HG02884 (cell line): ENCODE results near the gene MRPL53.
"Not testable (repeated sequence)": the region's sequence is repeated elsewhere in the genome, so short reads cannot be mapped to it uniquely, and the experiment has no call there.

Experiments
- ATAC-seq: cut with Tn5 transposase; IDR thresholded peaks from one replicate; pipeline ENCODE4 v1.9.1; 2021; ENCODE audit warnings: mild to moderate bottlenecking, moderate library complexity; ENCODE audit not compliant: unreplicated experiment

MRPL53 gene

DNA sequence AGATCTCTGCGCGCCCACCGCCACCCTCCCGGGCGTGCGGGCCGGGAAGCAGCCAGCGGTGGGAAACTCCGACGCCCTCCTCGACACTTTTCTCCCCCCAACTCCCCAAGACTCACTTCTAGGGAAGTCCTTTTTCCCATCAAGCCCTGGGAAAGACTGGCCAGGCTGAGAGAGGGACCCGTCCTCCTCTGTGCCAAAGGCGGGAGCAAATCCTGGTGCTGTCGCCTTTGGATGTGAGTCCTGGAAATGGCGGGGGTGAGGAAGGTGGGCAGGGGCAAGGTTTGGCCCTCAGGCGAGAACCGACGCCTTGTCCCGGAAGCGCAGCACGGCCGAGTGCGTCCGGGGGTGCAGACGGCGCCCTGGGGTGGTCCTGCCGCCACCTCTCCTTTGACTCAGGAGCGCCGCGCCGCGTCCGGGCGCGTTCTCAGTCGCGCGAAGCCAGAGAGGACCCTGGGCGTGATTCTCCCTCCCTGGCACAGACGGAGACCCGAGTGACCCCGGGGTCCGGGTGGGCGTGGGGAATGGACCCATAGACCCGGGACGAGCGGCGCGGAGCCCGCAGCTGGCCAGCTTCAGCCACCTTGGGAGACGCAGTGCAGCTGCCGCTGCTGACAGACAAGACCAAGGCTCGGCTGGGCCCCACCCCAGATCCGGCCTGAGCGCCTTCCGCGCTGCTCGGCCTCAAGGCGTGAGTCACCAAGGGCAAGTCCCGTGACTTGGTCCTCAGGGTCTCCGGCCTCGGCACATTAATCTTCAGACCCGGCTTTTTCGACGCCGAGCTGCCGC, 30.4 kb upstream of the MRPL53 start:
- peak; percentile 34 for ATAC-seq

DNA sequence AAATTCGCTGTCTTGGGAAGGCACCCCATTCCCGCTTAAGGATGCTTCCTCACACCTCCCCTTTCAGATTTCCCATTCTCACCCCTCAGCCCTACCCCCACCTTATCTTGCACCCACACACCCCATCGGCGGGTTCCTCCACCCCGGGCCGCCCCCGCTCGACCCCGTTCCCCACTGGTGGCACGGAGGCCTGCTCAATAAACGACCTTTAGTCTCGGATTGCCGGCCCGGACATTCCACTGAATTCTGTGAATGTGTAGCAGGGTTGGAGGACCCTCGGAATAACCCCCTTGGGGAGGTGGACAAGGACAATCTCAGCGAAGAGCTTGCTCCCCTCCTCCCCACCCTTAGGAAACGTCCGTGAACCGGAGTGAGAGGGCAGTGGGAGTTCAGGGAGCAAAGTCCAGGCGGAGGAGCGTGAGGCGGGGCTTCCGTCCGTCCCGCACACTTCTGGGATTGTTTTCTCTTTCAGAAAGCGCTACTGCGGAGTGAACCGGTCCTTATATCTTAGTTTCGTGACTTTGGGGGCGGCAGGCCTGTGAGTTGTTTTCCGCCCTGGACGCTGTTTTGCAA, 29.8 kb upstream of the MRPL53 start:
- no peak for ATAC-seq

DNA sequence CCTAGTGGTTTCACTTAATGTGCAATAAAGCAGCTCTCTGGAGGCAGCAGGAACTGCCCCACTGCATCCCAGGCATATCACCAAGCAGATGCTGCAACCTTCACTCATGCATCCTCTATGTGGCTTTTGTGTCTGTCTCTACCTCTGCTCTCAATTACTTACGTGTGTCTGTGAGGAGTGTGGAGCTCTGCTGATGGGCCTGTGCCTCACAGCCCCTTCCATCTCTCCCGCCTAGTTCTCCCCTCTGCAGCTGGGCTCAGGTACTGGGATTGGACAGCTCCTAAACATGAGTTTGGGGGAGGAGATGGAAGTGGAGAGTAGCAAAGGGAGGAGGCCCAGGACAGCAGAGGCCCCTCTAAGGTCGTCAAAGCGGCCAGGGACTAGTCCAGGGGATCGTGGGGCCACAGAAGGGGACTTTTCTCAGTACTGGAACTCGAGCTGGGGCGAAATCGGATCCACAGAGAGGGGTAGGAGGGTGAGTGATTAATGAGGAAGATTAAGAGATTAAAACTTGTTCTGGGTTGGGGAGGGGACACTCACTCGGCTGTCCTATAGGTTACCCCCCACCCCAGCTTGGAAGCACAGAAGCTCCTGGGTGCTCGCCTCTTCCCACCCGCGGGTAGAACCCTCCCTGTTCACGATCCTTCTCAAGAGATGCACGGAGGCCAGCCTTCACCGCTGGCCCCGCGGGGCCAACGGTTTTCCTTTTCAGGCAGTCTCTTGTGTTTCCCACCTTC, 29.0 kb upstream of the MRPL53 start:
- ATAC-seq: no peak

DNA sequence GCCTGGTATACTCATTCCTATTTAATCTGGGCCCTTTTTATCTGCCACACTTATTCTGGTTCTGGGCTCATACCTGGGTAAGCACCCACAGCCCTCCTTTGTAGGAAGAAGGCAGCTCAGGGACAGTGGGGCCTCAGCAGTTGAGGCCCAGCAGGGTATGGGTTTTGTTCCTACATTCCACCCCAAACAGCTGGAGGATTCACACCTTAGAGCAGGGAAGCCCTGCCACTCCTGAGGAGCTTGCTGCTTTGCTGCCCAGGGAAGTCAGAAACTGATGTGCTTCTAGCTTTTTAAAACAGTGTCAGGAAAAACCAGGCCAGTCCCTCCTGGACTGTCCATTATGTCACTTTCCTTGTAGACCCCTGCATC, 28.1 kb upstream of the MRPL53 start:
- ATAC-seq: no peak

DNA sequence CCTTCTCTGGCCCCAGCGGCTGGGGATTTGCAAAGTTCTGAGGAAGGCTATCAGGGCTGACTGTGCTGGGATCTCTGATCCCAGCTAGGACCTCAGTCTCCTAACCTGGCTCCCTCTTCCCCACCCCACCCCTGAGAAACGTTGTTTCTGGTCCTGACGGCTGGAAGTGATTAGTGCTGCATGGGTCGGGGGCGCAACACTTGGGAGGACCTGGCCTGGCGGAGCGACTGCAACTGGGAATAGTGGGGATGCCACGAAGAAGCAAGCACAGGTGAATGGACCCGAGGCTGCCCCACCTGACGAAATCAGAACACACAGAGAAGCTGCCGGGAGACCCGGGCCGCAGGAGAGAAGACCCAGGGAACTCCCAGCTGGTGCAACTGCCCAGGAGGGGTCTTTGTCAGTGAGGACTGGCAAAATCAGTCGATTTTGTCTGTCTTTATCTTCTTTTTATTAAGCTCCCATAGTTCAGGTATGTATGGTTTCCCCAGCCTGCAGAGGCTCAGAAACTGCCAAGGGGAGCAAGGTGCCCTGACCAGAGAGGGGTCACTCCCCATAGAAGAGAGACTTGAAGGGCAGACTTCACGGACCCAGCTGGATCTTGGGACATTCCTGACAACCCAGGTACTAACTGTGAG, 27.6 kb upstream of the MRPL53 start:
- ATAC-seq: no peak

DNA sequence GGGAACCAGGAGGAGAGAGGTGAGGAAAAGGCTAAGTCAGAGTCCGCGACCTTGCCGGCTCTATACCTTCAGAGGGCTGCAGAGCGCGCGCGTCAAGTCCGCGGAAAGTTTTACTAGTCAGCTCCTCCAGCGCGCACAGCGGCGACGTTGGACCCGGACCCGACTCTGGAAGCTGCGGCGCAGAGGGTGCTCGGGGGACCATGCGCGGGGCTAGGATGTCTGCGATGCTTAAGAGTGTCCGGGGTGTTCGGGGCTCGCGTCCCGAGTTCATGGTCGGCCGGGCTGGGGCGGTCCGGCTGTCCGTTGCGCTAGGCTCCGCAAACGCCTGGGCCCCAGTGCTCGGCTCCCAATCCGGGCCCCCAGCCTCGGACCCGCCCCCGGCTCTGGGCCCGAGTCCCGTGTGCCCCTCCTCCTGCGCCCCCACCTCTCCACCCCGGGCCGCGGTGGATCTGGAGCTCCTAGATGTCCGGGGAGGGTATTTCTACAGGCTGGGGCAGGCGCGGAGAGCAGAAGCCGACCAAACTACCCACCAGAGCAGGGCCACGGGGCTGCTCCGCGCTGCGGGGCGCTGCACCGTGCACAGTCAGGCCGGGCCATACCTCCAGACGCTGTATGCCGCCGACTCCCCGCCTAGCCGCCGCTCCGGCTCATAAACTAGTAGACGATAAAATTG, 26.9 kb upstream of the MRPL53 start, which contains the start of gene LBX2:
TSS of gene LBX2 (minus strand) at position 337 of the 673 bp plus-strand sequence. CDS start at position 271, 66 bp downstream.
- ATAC-seq: no peak

DNA sequence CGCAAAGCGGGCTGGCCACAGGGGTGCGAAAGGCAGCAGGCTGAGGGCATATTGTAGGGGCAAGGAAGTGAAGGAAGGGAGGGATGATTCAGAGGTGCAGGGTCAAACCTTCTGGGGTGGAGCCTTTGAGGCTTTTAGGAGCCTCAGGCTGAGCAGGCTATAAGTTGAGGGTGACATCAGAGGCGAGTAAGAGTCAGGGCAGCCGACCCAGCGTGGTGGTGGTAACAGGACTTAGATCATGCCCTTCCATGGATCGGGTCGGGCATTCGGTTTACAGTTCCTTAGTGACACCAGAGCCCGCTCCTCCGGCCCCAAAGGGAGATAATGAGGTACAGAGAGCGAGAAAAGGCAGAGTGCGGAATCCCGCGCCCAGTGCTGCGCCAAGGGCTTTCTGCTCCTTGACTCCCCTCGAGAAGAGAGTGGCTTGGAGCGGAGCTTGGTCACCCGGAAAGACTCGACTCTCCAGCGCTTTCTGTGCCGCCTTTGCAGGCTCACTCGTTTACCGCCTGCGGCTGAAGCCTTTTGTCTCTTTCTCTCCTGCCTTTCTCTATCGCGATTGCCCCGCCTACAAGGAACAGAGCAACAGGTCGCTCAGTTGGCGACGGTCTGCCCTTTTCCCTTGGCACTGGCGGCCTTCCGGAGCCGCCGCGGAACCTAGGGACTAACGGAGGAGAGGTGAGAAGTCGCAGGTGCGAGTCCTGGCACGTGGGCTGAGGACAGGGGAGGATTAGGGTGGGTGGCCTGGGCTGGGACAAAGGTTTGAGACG, 26.2 kb upstream of the MRPL53 start:
- ATAC-seq: no peak

DNA sequence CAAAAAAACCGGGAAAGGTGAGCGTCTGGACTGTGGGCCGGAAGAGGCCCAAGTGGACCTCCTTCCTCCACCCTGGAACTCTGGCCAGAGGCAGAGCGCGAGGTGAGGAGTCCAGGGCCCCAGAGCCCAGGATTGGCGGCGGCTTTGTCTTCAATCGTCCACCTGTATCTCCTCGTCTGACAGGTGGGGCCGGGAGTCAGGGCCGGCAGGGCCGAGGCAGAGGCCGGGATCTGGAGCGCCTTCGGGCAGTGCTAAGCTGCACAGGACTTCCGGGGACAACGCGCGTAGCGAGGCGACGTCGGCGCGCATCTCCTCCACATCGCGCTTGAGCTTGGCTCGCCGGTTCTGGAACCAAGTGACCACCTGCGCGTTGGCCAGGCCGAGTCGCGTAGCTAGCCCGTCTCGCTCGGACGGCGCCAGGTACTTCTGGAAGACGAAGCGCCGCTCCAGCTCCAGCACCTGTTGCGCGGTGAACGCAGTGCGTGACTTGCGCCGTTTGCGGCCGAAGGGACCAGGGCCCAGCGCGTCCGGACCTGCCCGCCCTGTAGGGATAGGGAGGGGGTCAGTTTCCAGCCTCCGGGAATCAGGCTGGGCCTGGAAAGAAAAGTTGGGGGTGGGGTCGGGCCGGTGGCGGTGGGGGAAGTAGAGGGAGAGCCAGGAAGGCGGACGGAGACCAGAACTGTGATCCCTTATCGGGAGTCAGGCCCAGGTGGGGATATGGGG, 25.5 kb upstream of the MRPL53 start:
- no peak for ATAC-seq

DNA sequence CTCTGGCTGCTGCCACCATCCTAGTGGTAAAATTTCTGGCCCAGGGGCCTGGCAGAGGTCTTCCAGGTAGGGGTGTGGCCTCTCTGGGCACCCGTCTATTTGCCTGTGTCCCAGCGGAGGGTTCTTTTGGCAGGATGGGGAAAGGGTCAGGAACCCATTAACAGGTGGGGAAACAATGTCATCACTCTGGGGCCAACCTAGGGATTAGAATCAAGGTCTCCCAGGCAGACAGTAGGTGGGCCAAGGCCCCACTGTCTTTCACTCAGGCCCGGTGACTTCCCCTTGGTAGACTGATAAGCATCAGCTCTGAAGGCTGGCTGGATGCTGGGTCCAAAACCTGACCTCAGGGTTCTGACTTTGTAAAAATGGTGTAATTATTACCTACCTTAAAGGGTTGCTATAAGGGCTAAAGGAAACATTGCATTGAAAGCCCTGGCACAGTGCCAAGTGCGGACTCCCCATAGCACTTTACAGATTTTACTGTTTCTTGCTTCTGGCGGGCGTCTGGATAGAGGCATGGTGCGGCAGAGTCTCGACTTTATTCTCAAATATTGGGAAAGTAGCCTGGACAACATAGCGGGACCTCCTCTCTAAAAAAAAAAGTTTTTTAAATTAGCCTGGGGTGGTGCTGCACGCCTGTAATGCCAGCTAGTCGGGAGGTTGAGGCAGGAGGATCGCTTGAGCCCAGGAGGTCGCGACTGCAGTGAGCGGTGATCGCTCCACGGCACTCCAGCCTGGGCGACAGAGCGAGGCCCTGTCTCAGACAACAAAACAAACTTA, 24.7 kb upstream of the MRPL53 start:
- no peak for ATAC-seq

DNA sequence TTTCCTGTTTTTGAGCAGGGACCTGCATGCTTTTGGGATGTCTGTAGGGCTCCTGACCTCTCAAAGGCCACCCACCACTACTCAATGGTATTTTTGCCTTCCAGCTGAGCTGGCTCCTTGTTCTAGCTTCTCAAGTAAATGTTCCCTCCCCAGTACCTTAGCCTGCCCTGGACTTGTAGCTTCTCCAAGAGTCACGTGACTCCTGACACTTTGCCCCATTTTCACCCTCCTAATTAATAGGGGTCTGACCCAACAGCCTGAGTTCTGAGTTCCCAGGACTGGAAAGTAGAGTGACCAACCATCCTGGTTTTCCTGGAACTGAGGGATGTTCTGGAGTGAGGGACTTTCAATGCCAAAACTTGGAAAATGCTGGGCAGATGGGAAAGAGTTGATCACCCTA, 23.0 kb upstream of the MRPL53 start:
- ATAC-seq: no peak

DNA sequence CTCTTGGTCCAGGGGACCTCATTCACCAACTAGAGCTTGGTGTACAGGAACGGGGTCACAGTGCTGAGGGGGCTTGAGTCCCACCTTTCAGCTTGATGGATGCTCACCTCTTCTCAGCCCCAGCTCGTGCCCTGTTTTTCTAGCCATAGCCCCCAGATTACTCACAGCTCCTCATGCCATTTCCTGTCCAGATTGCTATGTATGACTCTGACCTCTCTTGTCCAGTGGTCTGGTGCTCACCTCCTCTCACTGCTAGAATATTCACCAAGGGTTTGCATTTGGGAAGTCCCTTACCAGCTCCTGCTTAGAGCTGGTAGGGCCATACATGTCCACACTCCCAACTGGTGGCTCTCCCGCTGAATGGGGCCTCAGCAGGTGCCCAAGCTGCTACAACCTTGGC, 21.1 kb upstream of the MRPL53 start:
- ATAC-seq: no peak

DNA sequence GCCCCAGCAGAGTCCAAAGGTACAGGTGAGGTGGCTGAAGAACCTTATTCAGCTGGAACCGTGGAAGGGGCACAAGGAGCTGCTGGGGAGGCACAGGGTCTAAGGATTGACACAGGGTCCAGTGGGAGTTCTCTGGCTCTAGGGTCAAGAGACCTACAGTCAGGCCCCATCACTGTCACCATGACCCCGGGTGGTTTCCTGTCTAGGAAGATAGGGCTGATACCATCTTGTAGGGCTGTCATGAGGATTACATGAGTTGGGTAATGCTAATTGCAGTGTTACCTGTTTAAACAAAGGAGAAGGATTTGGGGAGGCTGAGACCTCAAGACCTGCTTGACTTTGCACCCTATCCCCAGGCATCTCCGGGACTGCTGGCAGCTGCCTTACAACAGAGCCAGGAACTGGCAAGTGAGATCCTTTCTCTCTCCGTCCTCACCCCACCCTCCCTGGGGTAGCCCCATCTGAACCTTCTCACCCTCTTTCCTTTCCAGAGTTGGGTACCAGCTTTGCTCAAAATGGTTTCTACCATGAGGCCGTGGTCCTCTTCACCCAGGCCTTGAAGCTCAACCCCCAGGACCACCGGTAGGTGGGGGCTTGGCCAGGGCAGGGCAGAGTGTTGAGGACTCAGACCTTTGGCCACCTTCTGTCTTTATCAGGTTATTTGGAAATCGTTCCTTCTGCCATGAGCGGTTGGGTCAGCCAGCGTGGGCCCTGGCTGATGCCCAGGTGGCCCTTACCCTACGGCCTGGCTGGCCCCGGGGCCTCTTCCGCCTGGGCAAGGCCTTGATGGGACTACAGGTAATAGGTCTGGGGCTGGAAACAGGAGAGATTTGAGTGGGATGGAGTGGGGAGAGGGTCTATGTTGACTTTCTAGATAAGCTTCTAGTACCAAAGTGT, 19.4 kb upstream of the MRPL53 start:
- ATAC-seq: no peak

DNA sequence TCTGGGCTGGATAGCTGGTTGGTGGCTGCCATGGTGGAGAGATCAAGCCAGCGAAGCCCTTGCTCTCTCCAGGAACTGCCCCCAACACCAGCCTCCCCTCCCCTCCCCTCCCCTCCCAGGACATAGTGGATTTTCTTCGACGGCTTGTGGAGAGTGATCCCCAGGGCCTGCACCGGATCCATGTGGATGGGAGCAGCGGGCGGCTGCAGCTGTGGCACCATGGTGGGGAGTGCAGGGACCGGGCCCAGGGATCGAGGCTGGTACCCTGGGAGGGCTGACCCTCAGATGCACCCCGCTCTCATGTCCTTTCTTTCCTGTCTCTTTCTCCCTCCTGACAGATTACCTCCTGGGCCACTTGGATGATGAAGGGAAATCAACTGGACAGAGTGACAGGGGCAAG, 17.4 kb upstream of the MRPL53 start:
- no peak for ATAC-seq

DNA sequence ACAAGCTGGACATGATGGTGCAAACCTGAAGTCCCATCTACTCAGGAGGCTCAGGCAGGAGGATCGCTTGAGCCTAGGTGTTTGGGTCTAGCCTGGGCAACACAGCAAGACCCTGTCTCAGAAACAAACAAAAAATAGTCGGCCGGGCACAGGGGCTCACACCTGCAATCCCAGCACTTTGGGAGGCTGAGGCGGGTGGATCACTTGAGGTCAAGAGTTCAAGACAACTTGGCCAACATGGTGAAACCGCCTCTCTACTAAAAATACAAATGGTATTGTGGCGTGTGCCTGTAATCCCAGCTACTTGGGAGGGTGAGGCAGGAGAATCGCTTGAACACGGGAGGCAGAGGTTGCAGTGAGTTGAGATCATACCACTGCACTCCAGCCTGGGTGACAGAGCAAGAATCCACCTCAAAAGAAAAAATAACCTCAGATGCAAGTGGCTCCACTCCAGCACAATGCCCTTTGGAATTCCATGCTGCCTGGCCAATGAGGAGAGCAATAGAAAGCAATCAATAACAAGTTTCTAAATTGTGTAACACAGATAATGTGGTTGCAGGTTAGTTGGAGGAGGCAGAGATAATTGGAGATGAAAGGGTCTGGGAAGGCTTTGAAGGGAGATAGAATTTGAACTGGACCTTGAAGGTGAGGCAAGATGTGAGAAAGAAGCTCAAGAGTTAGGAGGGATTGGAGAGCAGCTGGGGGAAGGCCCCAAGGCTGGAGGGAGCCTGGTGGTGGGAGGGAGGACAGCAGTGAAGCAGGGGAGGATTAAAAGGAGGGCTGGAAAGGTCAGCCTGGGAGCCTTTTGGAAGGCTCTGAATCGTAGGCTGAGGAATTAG, 16.4 kb upstream of the MRPL53 start:
- ATAC-seq: no peak

DNA sequence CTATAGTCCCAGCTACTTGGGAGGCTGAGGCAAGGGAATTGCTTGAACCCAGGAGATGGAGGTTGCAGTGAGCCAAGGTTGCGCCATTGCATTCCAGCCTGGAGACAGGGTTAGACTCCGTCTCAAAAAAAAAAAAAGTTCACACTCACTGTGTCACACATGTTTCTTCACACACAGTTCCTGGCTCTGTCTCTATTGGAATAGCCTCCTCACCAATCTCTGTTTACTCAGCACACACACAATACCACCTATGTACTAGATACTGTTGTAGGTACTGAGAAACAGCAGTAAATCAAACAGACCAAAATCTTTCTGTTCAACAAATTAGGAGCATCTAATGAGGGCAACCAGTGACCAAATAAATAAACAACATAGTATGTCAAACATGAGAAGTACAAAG, 13.7 kb upstream of the MRPL53 start:
- ATAC-seq: no peak

DNA sequence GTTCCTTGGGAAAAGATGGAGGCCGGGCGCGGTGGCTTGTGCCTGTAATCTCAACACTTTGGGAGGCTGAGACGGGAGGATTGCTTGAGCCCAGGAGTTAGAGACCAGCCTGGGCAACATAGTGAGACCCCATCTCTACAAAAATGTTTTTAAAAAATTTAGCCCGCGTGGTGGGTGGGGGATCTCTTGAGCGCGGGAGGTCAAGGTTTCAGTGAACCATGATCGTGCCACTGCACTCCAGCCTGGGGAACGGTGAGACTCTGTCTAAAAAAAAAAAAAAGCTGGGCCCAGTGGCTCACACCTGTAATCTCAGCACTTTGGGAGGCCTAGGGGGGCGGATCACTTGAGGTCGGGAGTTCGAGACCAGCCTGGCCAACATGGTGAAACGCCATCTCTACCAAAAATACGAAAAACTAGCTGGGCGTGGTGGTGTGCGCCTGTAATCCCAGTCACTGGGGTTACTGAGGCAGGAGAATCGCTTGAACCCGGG, 11.2 kb upstream of the MRPL53 start:
- not testable (repeated sequence) for ATAC-seq
